HepG2 (cell line): ENCODE measurements around the gene DNAAF1. TPM values are rescaled to one million over a fixed set of nuclear protein-coding genes. Genes with fewer than 3 reads are reported as not detected.

Experiments used
- BRD4 ChIP-seq: sonication (generic); formaldehyde crosslinking; IDR thresholded peaks from 2 replicates; pipeline ENCODE4 v1.4.0; 2020; ENCODE audit warnings: missing genetic modification reagents
- CAMTA2 ChIP-seq: sonication (generic); formaldehyde crosslinking; IDR thresholded peaks from 2 replicates; pipeline ENCODE4 v1.4.0; 2020; ENCODE audit warnings: mild to moderate bottlenecking, missing genetic modification reagents, borderline replicate concordance
- JUNB ChIP-seq: sonication (generic); formaldehyde crosslinking; IDR thresholded peaks from 2 replicates; pipeline ENCODE4 v1.8.0; 2022; ENCODE audit warnings: missing genetic modification reagents, mild to moderate bottlenecking, borderline replicate concordance
- MTF2 ChIP-seq: sonication (generic); formaldehyde crosslinking; IDR thresholded peaks from 2 replicates; pipeline ENCODE4 v1.5.0; 2020; ENCODE audit warnings: missing genetic modification reagents, borderline replicate concordance
- NFYC ChIP-seq: IDR thresholded peaks from 2 replicates; pipeline ENCODE4 v1.6.1; 2016; ENCODE audit warnings: missing genetic modification reagents, missing compliant biosample characterization
- PBX2 ChIP-seq: IDR thresholded peaks from 2 replicates; pipeline ENCODE4 v1.6.1; 2016; ENCODE audit warnings: control low read depth
- PHF5A ChIP-seq: IDR thresholded peaks from one replicate; pipeline ENCODE4 v1.6.1; 2018; ENCODE audit warnings: low read depth, missing genetic modification reagents; ENCODE audit not compliant: unreplicated experiment
- SAFB2 ChIP-seq: sonication (generic); formaldehyde crosslinking; IDR thresholded peaks from 2 replicates; pipeline ENCODE4 v1.5.1; 2020; ENCODE audit warnings: missing genetic modification reagents, low read depth, mild to moderate bottlenecking, borderline replicate concordance
- SOX6 ChIP-seq, 2 experiments: fragments of 450-650 bp in 1 of 2; sonication (generic) in 1 of 2; formaldehyde crosslinking in 1 of 2; IDR thresholded peaks; 2 replicates each; pipeline versions ENCODE4 v1.4.0 to v1.6.1; 2017 to 2020; ENCODE audit warnings: antibody characterized with exemption in 1 of 2, mild to moderate bottlenecking in 1 of 2, missing genetic modification reagents in 1 of 2
- TCF12 ChIP-seq, 2 experiments: fragments of 450-650 bp in 1 of 2; sonication (generic) in 1 of 2; formaldehyde crosslinking in 1 of 2; IDR thresholded peaks; 2 replicates each; pipeline versions ENCODE4 v1.6.1 to v1.8.0; 2017 to 2022; ENCODE audit warnings: antibody characterized with exemption in 1 of 2, mild to moderate bottlenecking in 1 of 2, missing genetic modification reagents in 1 of 2, moderate library complexity in 1 of 2
- ZNF326 ChIP-seq: sonication (generic); formaldehyde crosslinking; IDR thresholded peaks from 2 replicates; pipeline ENCODE4 v1.4.0; 2020; ENCODE audit warnings: missing genetic modification reagents, borderline replicate concordance
- ZNF605 ChIP-seq: sonication (generic); formaldehyde crosslinking; IDR thresholded peaks from 2 replicates; pipeline ENCODE4 v1.8.0; 2022; ENCODE audit warnings: mild to moderate bottlenecking, missing genetic modification reagents
- polyA plus RNA-seq, 8 experiments: library from polyadenylated mRNA; depleted of rRNA in 3 of 8; stranded (reverse) in 7 of 8; unstranded in 1 of 8; fragments of >200 nt; fragmentation: Illumina TruSeq in 4 of 8; extraction: Trizol in 4 of 8; gene quantifications; 2 replicates each; pipeline versions ENCODE4 v1.2.1 to v1.2.3, GENCODE V29; 2011 to 2016; ENCODE audit warnings: low read depth in 4 of 8, missing spikeins in 1 of 8, mixed read lengths in 1 of 8; ENCODE audit not compliant: insufficient read depth in 1 of 8
- total RNA-seq, 5 experiments: library from RNA; depleted of rRNA; stranded (reverse); fragments of >200 nt; fragmentation: Illumina TruSeq; extraction: Trizol; gene quantifications; 2 replicates each; pipeline ENCODE4 v1.2.3, GENCODE V29; 2016; ENCODE audit warnings: low read depth in 1 of 5
- TF ChIP-seq, protein P1 (sequence below): sonication (generic); formaldehyde crosslinking; IDR thresholded peaks from 2 replicates; pipeline ENCODE4 v1.8.1; 2023; ENCODE audit warnings: missing genetic modification reagents, inconsistent platforms, borderline replicate concordance
- TF ChIP-seq, protein P2 (sequence below): sonication (generic); formaldehyde crosslinking; conservative IDR thresholded peaks from 2 replicates; pipeline ENCODE4 v1.8.0; 2022; ENCODE audit warnings: missing genetic modification reagents
- TF ChIP-seq, protein P3 (sequence below): sonication (generic); formaldehyde crosslinking; IDR thresholded peaks from 2 replicates; pipeline ENCODE4 v1.4.0; 2020; ENCODE audit warnings: missing genetic modification reagents, borderline replicate concordance
- TF ChIP-seq, protein P4 (sequence below): sonication (generic); formaldehyde crosslinking; IDR thresholded peaks from 2 replicates; pipeline ENCODE4 v1.5.0; 2020; ENCODE audit warnings: mild to moderate bottlenecking, missing genetic modification reagents, moderate library complexity

DNAAF1 gene
- total and polyA plus RNA-seq, 2 of the 13 experiments (the other 11 are each of a cell fraction or from before 2014, with no cell fraction given), result 0.04 TPM; not detected in 1

GRCh38 chr16:84116720-84117493 is 28.2 kb upstream of the DNAAF1 start, which contains the start of gene MBTPS1 (continued):
- no peak; the same call in 1 of the 2 replicates for TF ChIP-seq NFYC (CRISPR knock-in tag)
- TF ChIP-seq PHF5A (CRISPR knock-in tag), result peak; percentile 62
- peak; percentile 97 for TF ChIP-seq ZNF605 (CRISPR knock-in tag)
- TF ChIP-seq BRD4 (CRISPR knock-in tag), result no peak; the same call in none of the 2 replicates
- TF ChIP-seq, protein P1, sequence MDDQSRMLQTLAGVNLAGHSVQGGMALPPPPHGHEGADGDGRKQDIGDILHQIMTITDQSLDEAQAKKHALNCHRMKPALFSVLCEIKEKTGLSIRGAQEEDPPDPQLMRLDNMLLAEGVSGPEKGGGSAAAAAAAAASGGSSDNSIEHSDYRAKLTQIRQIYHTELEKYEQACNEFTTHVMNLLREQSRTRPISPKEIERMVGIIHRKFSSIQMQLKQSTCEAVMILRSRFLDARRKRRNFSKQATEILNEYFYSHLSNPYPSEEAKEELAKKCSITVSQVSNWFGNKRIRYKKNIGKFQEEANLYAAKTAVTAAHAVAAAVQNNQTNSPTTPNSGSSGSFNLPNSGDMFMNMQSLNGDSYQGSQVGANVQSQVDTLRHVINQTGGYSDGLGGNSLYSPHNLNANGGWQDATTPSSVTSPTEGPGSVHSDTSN (CRISPR knock-in tag), result no peak
- TF ChIP-seq, protein P2, sequence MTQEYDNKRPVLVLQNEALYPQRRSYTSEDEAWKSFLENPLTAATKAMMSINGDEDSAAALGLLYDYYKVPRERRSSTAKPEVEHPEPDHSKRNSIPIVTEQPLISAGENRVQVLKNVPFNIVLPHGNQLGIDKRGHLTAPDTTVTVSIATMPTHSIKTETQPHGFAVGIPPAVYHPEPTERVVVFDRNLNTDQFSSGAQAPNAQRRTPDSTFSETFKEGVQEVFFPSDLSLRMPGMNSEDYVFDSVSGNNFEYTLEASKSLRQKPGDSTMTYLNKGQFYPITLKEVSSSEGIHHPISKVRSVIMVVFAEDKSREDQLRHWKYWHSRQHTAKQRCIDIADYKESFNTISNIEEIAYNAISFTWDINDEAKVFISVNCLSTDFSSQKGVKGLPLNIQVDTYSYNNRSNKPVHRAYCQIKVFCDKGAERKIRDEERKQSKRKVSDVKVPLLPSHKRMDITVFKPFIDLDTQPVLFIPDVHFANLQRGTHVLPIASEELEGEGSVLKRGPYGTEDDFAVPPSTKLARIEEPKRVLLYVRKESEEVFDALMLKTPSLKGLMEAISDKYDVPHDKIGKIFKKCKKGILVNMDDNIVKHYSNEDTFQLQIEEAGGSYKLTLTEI (CRISPR knock-in tag), result no peak
- TF ChIP-seq, protein P3, sequence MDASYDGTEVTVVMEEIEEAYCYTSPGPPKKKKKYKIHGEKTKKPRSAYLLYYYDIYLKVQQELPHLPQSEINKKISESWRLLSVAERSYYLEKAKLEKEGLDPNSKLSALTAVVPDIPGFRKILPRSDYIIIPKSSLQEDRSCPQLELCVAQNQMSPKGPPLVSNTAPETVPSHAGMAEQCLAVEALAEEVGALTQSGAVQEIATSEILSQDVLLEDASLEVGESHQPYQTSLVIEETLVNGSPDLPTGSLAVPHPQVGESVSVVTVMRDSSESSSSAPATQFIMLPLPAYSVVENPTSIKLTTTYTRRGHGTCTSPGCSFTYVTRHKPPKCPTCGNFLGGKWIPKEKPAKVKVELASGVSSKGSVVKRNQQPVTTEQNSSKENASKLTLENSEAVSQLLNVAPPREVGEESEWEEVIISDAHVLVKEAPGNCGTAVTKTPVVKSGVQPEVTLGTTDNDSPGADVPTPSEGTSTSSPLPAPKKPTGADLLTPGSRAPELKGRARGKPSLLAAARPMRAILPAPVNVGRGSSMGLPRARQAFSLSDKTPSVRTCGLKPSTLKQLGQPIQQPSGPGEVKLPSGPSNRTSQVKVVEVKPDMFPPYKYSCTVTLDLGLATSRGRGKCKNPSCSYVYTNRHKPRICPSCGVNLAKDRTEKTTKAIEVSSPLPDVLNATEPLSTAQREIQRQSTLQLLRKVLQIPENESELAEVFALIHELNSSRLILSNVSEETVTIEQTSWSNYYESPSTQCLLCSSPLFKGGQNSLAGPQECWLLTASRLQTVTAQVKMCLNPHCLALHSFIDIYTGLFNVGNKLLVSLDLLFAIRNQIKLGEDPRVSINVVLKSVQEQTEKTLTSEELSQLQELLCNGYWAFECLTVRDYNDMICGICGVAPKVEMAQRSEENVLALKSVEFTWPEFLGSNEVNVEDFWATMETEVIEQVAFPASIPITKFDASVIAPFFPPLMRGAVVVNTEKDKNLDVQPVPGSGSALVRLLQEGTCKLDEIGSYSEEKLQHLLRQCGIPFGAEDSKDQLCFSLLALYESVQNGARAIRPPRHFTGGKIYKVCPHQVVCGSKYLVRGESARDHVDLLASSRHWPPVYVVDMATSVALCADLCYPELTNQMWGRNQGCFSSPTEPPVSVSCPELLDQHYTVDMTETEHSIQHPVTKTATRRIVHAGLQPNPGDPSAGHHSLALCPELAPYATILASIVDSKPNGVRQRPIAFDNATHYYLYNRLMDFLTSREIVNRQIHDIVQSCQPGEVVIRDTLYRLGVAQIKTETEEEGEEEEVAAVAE (CRISPR knock-in tag), result peak; percentile 54; the same call in 1 of the 2 replicates
- no peak for TF ChIP-seq SOX6 (IDR thresholded peaks at IDR 0.05)
- peak; percentile 79 for TF ChIP-seq SOX6 (CRISPR knock-in tag; IDR thresholded peaks at IDR 0.05)
- TF ChIP-seq, protein P4, sequence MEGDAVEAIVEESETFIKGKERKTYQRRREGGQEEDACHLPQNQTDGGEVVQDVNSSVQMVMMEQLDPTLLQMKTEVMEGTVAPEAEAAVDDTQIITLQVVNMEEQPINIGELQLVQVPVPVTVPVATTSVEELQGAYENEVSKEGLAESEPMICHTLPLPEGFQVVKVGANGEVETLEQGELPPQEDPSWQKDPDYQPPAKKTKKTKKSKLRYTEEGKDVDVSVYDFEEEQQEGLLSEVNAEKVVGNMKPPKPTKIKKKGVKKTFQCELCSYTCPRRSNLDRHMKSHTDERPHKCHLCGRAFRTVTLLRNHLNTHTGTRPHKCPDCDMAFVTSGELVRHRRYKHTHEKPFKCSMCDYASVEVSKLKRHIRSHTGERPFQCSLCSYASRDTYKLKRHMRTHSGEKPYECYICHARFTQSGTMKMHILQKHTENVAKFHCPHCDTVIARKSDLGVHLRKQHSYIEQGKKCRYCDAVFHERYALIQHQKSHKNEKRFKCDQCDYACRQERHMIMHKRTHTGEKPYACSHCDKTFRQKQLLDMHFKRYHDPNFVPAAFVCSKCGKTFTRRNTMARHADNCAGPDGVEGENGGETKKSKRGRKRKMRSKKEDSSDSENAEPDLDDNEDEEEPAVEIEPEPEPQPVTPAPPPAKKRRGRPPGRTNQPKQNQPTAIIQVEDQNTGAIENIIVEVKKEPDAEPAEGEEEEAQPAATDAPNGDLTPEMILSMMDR (CRISPR knock-in tag), result peak; percentile 32
- TF ChIP-seq JUNB, result no peak
- no peak for TF ChIP-seq PBX2 (CRISPR knock-in tag)
- TF ChIP-seq ZNF326, result 0 out of 2 replicates have a peak, but pooled peaks have one; percentile 48
- peak; percentile 98 for TF ChIP-seq CAMTA2 (CRISPR knock-in tag)
- TF ChIP-seq MTF2 (CRISPR knock-in tag), result no peak
- no peak for TF ChIP-seq TCF12 (IDR thresholded peaks at IDR 0.05)
- TF ChIP-seq TCF12 (CRISPR knock-in tag; IDR thresholded peaks at IDR 0.05), result peak; percentile 90; the same call in 1 of the 2 replicates
- peak; percentile 43; the same call in 1 of the 2 replicates for TF ChIP-seq SAFB2 (CRISPR knock-in tag)
